Neural crest cell (in vitro differentiated cells): Measurements from ENCODE around the gene SLC12A6. TPM values are rescaled to one million over a fixed set of nuclear protein-coding genes. Genes with fewer than 3 reads are reported as not detected.

Source experiments
- DNase-seq: peaks from one replicate; pipeline ENCODE4 v3.0.0; 2021; ENCODE audit warnings: low read depth, mixed read lengths, low spot score
- H3K27ac Mint-ChIP-seq: one replicate; pipeline ENCODE4 v1.8.0; 2021; ENCODE audit warnings: mild to moderate bottlenecking, mixed read lengths; ENCODE audit not compliant: unreplicated experiment
- H3K27me3 Mint-ChIP-seq: 2 replicates; pipeline ENCODE4 v1.8.0; 2021; ENCODE audit warnings: low read depth, mild to moderate bottlenecking, mixed read lengths
- H3K36me3 Mint-ChIP-seq: 2 replicates; pipeline ENCODE4 v1.8.0; 2021; ENCODE audit warnings: low read depth, mild to moderate bottlenecking, mixed read lengths
- H3K4me1 Mint-ChIP-seq: 2 replicates; pipeline ENCODE4 v1.8.0; 2021; ENCODE audit warnings: mixed read lengths
- H3K4me3 Mint-ChIP-seq: one replicate; pipeline ENCODE4 v1.8.0; 2021; ENCODE audit warnings: mild to moderate bottlenecking, mixed read lengths
- H3K9me3 Mint-ChIP-seq: 2 replicates; pipeline ENCODE4 v1.8.0; 2021; ENCODE audit warnings: mixed read lengths
- total RNA-seq: library from RNA; stranded (reverse); gene quantifications from 2 replicates; pipeline ENCODE4 v1.2.1, GENCODE V29; 2021
- TF ChIP-seq, protein P1 (sequence below): fragments of 200-600 bp; sonication (generic); conservative IDR thresholded peaks from 2 replicates; pipeline ENCODE4 v1.5.0; 2021; ENCODE audit warnings: antibody characterized with exemption, mild to moderate bottlenecking

SLC12A6 gene
- total RNA-seq, 1 donor from 2014 or later = 10.9 TPM

DNA sequence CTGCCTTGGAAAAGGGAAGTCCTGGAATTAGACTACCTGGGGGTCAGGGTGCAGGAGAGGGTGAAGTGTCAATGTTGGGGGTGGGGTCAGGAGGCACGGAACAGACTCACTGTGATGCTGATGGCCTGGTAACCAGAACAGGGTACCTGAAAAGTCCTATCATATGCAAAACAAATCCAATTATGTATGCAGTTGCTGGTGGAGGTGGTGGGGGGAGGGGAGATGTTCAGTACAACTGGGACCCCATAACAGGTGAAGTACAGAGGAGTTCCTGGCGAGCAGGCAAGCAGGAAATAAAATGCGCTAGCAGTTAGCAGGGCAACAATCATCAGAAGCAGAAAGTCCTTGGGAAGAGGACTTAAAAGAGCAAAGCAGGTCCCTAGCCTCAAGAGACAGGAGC, 123.4 kb downstream of the SLC12A6 start:
- Mint-ChIP-seq H3K27ac (no peak overlapping the region), H3K36me3 (no peaks in the 10 kb centered on the region), H3K4me3 (no peak overlapping the region), H3K4me1 (no peaks in the 10 kb centered on the region), H3K27me3 (peaks cover 41% of the 10 kb centered on the region), H3K9me3 (no peaks in the 10 kb centered on the region)
- TF ChIP-seq, protein P1, sequence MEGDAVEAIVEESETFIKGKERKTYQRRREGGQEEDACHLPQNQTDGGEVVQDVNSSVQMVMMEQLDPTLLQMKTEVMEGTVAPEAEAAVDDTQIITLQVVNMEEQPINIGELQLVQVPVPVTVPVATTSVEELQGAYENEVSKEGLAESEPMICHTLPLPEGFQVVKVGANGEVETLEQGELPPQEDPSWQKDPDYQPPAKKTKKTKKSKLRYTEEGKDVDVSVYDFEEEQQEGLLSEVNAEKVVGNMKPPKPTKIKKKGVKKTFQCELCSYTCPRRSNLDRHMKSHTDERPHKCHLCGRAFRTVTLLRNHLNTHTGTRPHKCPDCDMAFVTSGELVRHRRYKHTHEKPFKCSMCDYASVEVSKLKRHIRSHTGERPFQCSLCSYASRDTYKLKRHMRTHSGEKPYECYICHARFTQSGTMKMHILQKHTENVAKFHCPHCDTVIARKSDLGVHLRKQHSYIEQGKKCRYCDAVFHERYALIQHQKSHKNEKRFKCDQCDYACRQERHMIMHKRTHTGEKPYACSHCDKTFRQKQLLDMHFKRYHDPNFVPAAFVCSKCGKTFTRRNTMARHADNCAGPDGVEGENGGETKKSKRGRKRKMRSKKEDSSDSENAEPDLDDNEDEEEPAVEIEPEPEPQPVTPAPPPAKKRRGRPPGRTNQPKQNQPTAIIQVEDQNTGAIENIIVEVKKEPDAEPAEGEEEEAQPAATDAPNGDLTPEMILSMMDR = no peak
- no peak for DNase-seq

DNA sequence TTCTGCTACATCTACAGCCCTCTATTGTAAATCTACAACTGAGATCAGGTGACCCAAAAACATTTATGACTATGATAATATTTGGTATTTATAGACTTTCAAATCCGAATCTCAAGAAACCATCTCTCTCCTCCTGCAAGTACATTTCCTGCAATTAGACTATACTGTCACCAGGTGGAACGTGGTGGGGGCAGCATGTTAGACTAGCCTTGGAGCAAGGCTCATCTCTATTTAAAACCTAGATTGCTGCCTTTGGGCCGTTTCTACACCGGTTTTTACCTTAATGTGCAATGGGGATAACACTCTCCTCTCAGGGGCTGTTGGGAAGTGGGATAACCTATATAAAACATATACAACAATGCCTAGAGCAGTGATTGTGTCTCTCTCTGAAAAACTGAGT, 123.9 kb downstream of the SLC12A6 start:
- H3K27ac Mint-ChIP-seq = no peak overlapping the region
- H3K4me1 Mint-ChIP-seq = peaks cover 3% of the 10 kb centered on the region
- H3K36me3 Mint-ChIP-seq = no peaks in the 10 kb centered on the region
- no peak overlapping the region for H3K4me3 Mint-ChIP-seq
- peaks cover 38% of the 10 kb centered on the region for H3K27me3 Mint-ChIP-seq
- TF ChIP-seq, protein P1 = no peak
- DNase-seq = no peak
- H3K9me3 Mint-ChIP-seq = no peaks in the 10 kb centered on the region

DNA sequence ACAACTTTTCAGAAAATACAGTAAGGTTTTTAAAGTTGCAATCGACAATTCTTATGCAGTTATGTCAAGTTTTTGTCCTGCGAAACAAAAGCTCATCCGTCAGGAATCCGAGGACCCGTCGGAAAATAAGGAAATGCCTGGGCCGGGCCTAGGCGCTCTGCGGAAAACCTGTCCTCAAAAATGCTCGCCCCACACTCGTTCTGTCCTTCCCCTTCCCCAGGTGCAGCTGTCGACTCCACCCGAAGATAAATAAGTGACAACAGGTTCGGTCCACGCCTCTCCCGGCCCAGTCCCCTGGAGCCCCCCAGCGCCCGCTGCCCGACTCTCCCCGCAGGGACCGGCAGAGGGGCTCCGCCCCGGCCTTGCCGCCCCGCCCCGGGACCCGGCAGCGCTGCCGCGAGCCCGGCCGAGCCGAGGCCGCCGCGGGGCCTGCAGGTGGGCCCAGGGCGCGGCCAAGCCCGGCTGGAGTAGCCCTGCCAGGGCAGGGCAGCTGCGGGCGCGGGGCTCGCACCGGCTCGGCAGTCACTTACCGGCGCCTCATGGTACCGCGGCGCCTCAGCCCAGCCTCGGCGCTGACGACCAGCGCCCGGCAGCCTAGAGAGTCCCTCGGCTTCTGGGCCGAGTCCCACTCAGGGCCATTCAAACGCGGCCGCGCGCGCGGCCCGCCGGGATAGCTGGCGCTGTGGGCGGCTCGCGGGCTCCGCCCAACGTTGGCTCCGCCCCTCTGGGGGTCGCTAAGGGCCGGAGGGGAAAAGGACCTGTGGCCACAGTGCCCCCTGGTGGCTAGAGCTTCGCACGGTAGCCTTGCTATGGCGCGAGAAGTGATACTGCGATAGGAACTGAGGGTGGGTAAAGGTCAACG, 127.9 kb downstream of the SLC12A6 start, which contains the start of gene KATNBL1:
KATNBL1 (minus strand) TSS at position 676 of the 862 bp plus-strand sequence. CDS start 46,420 bp downstream, outside the sequence.
- Mint-ChIP-seq H3K4me3 (peak within 1 kb of the TSS; percentile 96), H3K36me3 (peaks cover 9% of the 10 kb centered on the region), H3K27me3 (peaks cover 18% of the 10 kb centered on the region), H3K4me1 (peaks cover 14% of the 10 kb centered on the region), H3K9me3 (no peaks in the 10 kb centered on the region), H3K27ac (peak within 1 kb of the TSS; percentile 98)
- TF ChIP-seq, protein P1 = peak; percentile 96
- DNase-seq = peak; percentile 99

DNA sequence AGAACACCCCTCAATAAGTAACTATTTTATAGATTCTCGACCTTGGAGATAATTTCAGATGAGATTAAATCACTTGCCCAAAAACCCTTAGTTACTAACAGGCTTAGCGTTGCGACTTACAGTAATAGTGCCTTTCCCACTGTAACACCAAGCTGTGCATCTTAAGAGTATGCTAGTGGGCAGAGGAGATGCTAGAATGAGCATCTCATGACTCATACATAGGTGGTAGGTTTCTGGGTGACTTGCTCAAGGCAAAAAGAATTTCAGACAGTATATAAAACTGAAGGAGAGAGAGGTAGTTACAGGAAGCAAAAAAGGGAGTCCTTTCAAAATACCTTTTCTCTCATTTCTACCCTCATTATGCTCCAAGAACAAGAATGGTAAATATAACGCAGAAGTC, 131.6 kb downstream of the SLC12A6 start:
- Mint-ChIP-seq H3K4me1 (peaks cover 19% of the 10 kb centered on the region), H3K36me3 (peaks cover 16% of the 10 kb centered on the region)
- no peak for DNase-seq

DNA sequence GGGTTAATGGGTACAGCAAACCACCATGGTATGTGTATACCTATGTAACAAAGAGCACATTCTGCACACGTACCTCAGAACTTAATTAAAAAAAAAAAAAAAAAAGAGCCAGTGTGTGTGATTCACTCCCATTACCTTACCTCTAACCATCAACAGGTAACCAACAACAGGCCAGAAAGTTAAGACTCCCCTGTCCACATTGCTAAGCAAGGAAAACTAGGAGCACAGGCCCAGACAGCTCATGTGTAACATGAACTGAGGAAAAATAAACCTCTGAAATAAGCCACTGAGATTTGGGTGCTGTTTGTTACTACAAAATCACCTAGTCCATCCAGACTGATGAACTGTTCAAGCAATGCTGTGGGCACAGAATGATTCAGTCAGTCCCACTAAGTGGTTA, 133.6 kb downstream of the SLC12A6 start:
- Mint-ChIP-seq H3K4me3 (no peak overlapping the region), H3K27ac (no peak overlapping the region), H3K4me1 (peaks cover 19% of the 10 kb centered on the region), H3K9me3 (peaks cover 5% of the 10 kb centered on the region), H3K36me3 (peaks cover 26% of the 10 kb centered on the region), H3K27me3 (no peaks in the 10 kb centered on the region)
- DNase-seq = no peak
- TF ChIP-seq, protein P1 = no peak

More for the DNA sequence above, 131.6 kb downstream of the SLC12A6 start:
- H3K27me3 Mint-ChIP-seq = no peaks in the 10 kb centered on the region
- TF ChIP-seq, protein P1 = no peak
- H3K27ac Mint-ChIP-seq = no peak overlapping the region
- H3K4me3 Mint-ChIP-seq = peak overlapping the region; percentile 8
- H3K9me3 Mint-ChIP-seq = peaks cover 5% of the 10 kb centered on the region
